ENCODE data around the gene NPL. TPM values are rescaled to one million over a fixed set of nuclear protein-coding genes. Genes with fewer than 3 reads are reported as not detected.

Gene NPL
- total RNA-seq, 1 experiment from 2014 or later, result 2.4 TPM

DNA sequence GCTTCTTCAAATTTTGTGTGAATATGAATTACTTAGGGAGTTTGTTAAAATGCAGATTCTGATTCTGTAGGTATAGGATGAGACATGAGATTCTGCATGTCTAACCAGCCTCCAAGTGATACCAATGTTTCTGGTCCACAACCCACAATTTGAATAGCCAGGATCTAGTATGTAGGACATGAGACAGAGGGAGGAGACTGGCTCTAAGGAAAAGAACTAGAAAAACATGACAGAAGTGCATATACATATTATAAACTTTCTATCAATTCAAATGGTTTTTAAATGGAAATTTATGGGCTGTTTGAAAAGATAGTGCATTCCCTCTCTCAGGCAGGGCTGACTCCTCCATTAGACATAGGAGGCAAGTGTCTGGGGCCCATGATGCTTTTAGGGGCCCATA is 33.9 kb upstream of the NPL start:
- no peak overlapping the region for H2BK15ac ChIP-seq (ENCODE audit: low read depth, low read length)
- H3K27me3 ChIP-seq (ENCODE audit: insufficient read depth, low read length), result no peaks in the 10 kb centered on the region
- no peak overlapping the region for H2BK120ac ChIP-seq (ENCODE audit: low read depth, low read length, poor library complexity, severe bottlenecking)
- no peaks in the 10 kb centered on the region for H3K23me2 ChIP-seq (ENCODE audit: insufficient read length, low read depth, low read length, poor library complexity, severe bottlenecking)
- TF ChIP-seq CTCF (conservative IDR thresholded peaks at IDR 0.05), result no peak
- no peak overlapping the region for H3K4me2 ChIP-seq (ENCODE audit: insufficient read depth, insufficient read length, low read length)
- no peak overlapping the region for H3K4me3 Mint-ChIP-seq
- DNase-seq, result no peak
- no peaks in the 10 kb centered on the region for H4K20me1 ChIP-seq (ENCODE audit: control insufficient read depth, insufficient read depth, insufficient read length)
- peaks cover 6 to 7% of the 10 kb centered on the region in 2 experiments for H3K4me1 Mint-ChIP-seq
- no peak overlapping the region for H2AK5ac ChIP-seq (ENCODE audit: insufficient read length, low read length)
- H3K18ac ChIP-seq (ENCODE audit: insufficient read length, low read depth, low read length), result no peak overlapping the region
- H3T11ph ChIP-seq (ENCODE audit: low read length), result no peak overlapping the region
- H3K27ac Mint-ChIP-seq, result no peak overlapping the region
- no peaks in the 10 kb centered on the region for H3K36me3 Mint-ChIP-seq (ENCODE audit: insufficient read depth in 1 of 3, low read depth in 3 of 3)
- no peak overlapping the region for H2BK20ac ChIP-seq (ENCODE audit: low read depth, low read length, poor library complexity, severe bottlenecking)
- no peak overlapping the region for H3K27ac ChIP-seq (ENCODE audit: insufficient read length, low read depth, low read length)
- H3K79me1 ChIP-seq (ENCODE audit: insufficient read depth, low read depth, low read length, poor library complexity, severe bottlenecking), result no peaks in the 10 kb centered on the region
- H2AFZ ChIP-seq (ENCODE audit: low read length), result no peak overlapping the region
- no peak overlapping the region for H2BK12ac ChIP-seq (ENCODE audit: insufficient read length, low read depth, low read length)
- no peaks in the 10 kb centered on the region for H3K79me2 ChIP-seq (ENCODE audit: insufficient read depth, low read length)
- H3K56ac ChIP-seq (ENCODE audit: insufficient read length, low read depth, low read length), result no peak overlapping the region
- H3K14ac ChIP-seq (ENCODE audit: insufficient read depth, low read length), result no peak overlapping the region
- H4K8ac ChIP-seq (replicated peaks; ENCODE audit: insufficient read length, low read depth, low read length), result no peak overlapping the region
- no peak overlapping the region for H2BK5ac ChIP-seq (ENCODE audit: insufficient read length, low read length)
- no peak overlapping the region for H3K23ac ChIP-seq (ENCODE audit: insufficient read length, low read depth, low read length)
- H3K9me3 Mint-ChIP-seq, result no peaks in the 10 kb centered on the region
- no peak overlapping the region for H4K5ac ChIP-seq (ENCODE audit: insufficient read length, low read depth, low read length)
- H3K4me1 ChIP-seq (ENCODE audit: insufficient read depth, low read length), result no peaks in the 10 kb centered on the region
- H3K4ac ChIP-seq (ENCODE audit: low read depth, low read length), result no peak overlapping the region
- H3K9me3 ChIP-seq (ENCODE audit: control insufficient read depth, low read depth, low read length), result no peaks in the 10 kb centered on the region
- H3K27me3 Mint-ChIP-seq (ENCODE audit: low read depth), result peaks cover 2% of the 10 kb centered on the region; the same call in 1 of the 2 replicates
- H3K9ac ChIP-seq (ENCODE audit: extremely low read depth, insufficient read length, low read length), result no peak overlapping the region
- no peak overlapping the region for H4K91ac ChIP-seq (ENCODE audit: insufficient read length, low read depth, low read length)
